ENCODE results near the gene HOXB5. TPM values are rescaled to one million over a fixed set of nuclear protein-coding genes. Genes with fewer than 3 reads are reported as not detected.

HOXB5 gene
- total RNA-seq = not detected in 2 replicates

DNA sequence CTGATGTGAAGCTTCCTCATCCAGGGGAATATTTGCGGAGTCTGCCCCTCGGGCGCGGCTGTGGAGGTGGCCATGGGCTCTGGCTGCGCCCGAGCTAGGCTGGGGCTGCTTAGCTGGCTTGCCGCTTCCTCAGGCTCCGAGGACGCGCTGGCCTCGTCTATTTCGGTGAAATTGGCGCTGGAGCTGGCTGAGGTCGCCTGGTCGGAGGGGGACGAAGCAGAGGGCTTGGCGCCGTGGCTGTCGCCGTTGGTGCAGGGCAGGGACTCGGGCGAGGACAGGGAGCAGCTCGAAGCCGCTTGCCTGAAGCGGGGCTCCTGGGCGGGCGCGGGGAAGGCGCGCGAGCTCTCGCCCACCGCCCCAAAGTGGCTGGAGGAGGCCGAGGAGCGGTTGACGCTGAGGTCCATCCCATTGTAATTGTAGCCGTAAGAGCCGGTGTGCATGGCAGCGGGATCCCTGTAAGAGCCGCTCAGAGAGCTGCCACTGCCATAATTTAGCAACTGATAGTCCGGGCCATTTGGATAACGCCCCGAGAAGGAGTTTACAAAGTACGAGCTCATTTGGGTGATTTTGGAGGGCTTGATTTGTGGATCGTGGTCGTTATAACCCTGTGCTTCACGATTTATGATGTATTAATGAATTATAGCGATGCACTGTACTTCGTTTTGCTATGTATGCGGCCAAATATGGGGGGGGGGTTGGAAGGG, at the start of gene HOXB5:
HOXB5 (minus strand) TSS at position 654 of the 704 bp plus-strand sequence; CDS start at position 557, 97 bp downstream.
- Mint-ChIP-seq H3K4me1 (peaks cover 41% of the 10 kb centered on the region), H3K27me3 (peaks cover 86% of the 10 kb centered on the region), H3K4me3 (peak within 1 kb of the TSS; percentile 85), H3K27ac (peak within 1 kb of the TSS; percentile 20), H3K36me3 (ENCODE audit: low read depth) (no peaks in the 10 kb centered on the region), H3K9me3 (no peaks in the 10 kb centered on the region)
- intact Hi-C loops (cut with micrococcal nuclease) = loop anchor here (2.0 to 10.0 kb wide), 6 partner anchors 34 to 488 kb away; partner anchors contain the start of genes CBX1, HOXB9 and SNX11
- DNase-seq = peak; percentile 82

- Mint-ChIP-seq H3K4me3 (no peak overlapping the region), H3K27me3 (peaks cover 92% of the 10 kb centered on the region), H3K36me3 (ENCODE audit: low read depth) (peaks cover 2% of the 10 kb centered on the region), H3K9me3 (no peaks in the 10 kb centered on the region), H3K4me1 (peaks cover 21% of the 10 kb centered on the region), H3K27ac (no peak overlapping the region)
- intact Hi-C loops (cut with micrococcal nuclease) = loop anchor here (5.0 kb wide), 1 partner anchor 79 kb away; the partner anchor contains the start of genes PRAC1 and PRAC2
- no peak for DNase-seq
Observed at GRCh38 chr17:48642843-48643696, 49.5 kb upstream of the HOXB5 start.

DNA sequence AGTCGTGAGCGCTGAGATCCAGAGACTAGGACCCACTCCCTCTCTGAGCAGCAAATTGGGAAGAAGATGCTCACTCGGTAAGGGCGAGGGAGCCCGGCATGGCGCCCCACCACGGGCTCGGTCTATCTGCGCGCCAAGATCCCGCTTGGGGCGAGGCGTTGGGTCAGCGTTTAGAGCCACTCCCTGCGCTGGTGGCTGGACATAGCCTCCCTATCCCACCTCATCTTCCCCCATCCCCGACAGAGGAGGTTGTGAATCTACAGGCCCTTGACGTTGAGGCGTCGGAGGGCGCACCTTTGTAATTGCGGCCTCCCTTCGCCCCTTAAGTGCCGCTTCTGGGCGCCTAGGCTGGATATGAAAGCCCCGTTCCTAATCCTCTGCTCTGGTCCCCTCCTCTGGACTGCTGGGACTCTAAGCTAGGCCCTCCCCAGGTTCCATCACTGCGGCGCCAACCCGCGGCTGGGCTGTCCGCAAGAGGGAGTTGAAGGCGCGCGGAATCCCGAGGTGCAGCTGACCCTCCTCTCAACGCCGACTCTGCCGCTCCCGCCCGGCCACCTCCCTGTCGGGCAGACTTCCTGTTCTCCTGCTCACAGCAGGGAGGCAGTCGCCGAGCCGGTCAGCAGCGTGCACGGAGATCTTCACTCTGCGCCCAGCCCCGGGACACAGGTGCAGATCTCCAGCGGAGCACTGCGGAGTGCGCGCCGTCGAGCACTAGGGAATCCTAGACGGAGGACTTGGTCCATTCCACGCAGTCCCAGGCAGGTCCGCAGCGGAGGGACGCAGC, 48.7 kb upstream of the HOXB5 start:
- Mint-ChIP-seq H3K4me3 (no peak overlapping the region), H3K9me3 (no peaks in the 10 kb centered on the region), H3K36me3 (ENCODE audit: low read depth) (peaks cover 2% of the 10 kb centered on the region), H3K27ac (no peak overlapping the region), H3K4me1 (peaks cover 16% of the 10 kb centered on the region), H3K27me3 (peaks cover 94% of the 10 kb centered on the region)
- intact Hi-C loops (cut with micrococcal nuclease) = loop anchor here (5.0 kb wide), 1 partner anchor 80 kb away; the partner anchor contains the start of genes PRAC1 and PRAC2
- DNase-seq = peak; percentile 57

- intact Hi-C loops (cut with micrococcal nuclease) = loop anchor here (2.0 to 5.0 kb wide), 2 partner anchors 25 to 81 kb away; partner anchors contain the start of genes PRAC1 and PRAC2
- peaks cover 96% of the 10 kb centered on the region for H3K27me3 Mint-ChIP-seq
- H3K36me3 Mint-ChIP-seq (ENCODE audit: low read depth) = peaks cover 2% of the 10 kb centered on the region
- peak overlapping the region; percentile 62 for H3K27ac Mint-ChIP-seq
- DNase-seq = no peak
- H3K4me1 Mint-ChIP-seq = peaks cover 12% of the 10 kb centered on the region
- no peaks in the 10 kb centered on the region for H3K9me3 Mint-ChIP-seq
- no peak overlapping the region for H3K4me3 Mint-ChIP-seq
Observed at GRCh38 chr17:48641541-48642058, 48.0 kb upstream of the HOXB5 start.

DNA sequence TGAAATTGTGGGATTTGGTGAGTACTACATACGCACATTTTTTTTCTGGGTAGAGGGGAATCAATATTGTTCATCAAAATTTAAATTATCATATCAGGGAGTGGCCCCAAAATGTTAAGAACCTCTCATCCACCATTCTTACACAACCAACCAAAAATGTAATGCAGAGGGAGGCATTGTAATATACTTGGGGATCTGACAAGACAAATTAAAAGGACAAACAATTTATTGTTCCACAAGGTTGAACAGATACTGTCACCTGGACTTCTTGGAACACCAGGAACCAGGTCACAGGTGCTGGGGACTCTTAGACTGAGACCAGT, 47.2 kb upstream of the HOXB5 start:
- Mint-ChIP-seq H3K4me1 (peaks cover 11% of the 10 kb centered on the region), H3K4me3 (no peak overlapping the region), H3K27me3 (peaks cover 97% of the 10 kb centered on the region), H3K27ac (no peak overlapping the region), H3K36me3 (ENCODE audit: low read depth) (peaks cover 2% of the 10 kb centered on the region), H3K9me3 (no peaks in the 10 kb centered on the region)
- no peak for DNase-seq
- intact Hi-C loops (cut with micrococcal nuclease) = loop anchor here (2.0 to 5.0 kb wide), 2 partner anchors 24 to 81 kb away; partner anchors contain the start of genes PRAC1 and PRAC2

DNA sequence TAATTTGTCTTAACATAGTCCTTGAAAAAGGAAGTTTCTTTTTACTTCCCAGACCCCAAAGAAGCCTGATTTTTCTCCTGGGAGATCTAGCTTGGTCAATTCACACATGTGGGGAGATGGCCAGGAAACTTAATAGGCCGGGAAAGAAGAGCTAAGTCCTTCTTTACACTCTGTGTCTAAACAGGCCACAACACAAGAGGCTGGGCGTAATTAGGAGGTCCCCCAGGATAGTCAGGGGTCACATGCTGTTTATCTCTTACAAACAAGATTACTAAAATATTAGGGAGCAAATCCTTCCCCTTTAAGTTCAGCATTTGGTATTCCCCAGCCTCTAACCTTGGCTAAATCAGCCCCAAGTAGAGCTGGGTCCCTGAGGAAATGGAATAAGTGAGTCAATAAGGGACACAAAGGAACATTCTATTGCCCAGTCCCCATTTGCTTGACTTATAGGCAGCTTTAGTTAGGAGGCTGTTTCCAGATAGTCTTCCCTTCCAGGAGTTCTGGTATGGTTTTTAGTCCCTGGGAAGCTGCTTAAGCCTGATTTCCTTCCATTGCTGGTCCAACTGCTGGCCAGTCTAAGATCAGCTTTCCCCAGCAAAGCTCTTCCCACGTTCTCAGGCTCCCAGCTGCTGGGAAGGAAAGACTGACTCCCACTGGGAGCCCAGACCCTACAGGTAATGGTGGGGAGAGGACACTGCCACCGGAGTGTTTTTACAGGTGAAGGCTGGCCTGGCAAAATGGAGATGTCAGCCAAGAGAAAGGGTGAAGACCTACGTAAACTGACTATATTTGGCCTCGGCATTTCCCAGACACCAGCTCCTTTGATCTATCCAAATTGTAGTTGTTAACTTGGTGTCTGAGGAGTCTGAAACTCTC, 46.6 kb upstream of the HOXB5 start:
- Mint-ChIP-seq H3K27ac (no peak overlapping the region), H3K27me3 (peaks cover 97% of the 10 kb centered on the region), H3K36me3 (ENCODE audit: low read depth) (peaks cover 2% of the 10 kb centered on the region), H3K9me3 (no peaks in the 10 kb centered on the region), H3K4me3 (no peak overlapping the region), H3K4me1 (peaks cover 8% of the 10 kb centered on the region)
- no peak for DNase-seq
- intact Hi-C loops (cut with micrococcal nuclease) = loop anchor here (2.0 to 5.0 kb wide), 2 partner anchors 23 to 82 kb away; partner anchors contain the start of genes PRAC1 and PRAC2

DNA sequence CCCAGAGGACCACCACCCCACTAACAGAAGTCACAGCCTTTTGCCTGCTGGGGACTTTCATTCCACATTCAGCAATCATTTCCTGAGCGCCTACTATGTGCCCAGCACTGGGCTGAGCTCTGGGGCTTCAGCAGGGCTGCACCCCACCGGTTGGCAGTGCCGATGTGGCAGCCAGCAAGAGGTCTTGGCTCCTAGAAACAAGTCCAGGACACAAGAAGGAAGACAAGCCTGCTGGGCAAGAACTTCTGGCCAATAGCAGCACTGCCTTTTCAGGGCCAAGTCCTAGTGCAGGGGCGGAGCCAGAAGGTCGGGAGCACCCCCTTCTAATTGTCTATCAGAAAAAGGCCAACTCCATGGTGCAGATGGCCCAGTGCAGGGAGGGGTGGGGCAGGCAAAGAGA, 45.6 kb upstream of the HOXB5 start:
- peaks cover 97% of the 10 kb centered on the region for H3K27me3 Mint-ChIP-seq
- intact Hi-C loops (cut with micrococcal nuclease) = no loop called here
- H3K4me3 Mint-ChIP-seq = no peak overlapping the region
- DNase-seq = no peak
- peaks cover 2% of the 10 kb centered on the region for H3K36me3 Mint-ChIP-seq (ENCODE audit: low read depth)
- H3K9me3 Mint-ChIP-seq = no peaks in the 10 kb centered on the region
- peaks cover 9% of the 10 kb centered on the region for H3K4me1 Mint-ChIP-seq
- no peak overlapping the region for H3K27ac Mint-ChIP-seq

DNA sequence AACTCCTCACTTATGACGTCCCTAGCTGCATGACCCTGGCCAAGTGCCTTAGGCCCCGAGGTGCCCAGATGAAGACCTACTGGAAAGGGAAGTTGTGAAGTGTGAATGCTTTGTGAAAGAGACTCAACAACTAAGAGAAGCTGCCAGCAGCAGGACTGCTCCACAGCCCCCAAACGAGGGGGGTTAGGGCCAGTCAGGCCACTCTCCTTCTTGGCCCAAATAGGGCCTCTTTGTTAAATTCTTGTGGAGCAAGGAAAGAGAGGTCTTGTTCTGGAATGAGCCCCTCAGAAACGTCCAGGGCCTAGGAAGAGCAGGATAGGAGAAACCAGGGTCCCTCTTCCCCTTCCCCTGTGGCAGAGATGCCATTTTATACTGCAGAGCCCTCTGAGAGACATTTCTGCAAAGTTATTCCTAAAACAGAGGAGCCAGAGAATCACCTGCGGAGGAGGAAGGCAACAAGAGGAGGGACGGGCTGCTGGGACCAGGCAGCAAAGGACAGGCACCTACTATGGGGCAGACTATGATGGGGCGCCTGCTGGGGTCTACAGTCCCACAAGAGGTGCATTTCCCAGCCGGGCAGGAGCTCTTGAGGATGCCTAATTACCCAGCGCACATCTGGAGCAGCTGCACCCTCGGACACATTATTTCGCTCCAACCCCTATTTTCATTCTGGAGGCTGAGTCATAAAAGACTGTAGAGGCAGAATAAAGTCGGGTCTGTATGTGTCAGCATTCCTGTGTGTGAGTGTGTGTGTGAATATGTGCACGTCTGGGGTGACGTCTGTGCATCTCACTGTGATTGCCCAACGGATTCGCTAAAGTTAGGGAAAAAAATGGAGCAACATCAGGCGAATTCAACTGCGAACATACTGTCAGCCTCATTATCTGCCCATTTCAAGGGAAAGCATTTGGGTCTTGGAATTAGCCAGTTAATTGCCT, 44.0 kb upstream of the HOXB5 start:
- intact Hi-C loops (cut with micrococcal nuclease) = no loop called here
- Mint-ChIP-seq H3K27ac (no peak overlapping the region), H3K36me3 (ENCODE audit: low read depth) (peaks cover 2% of the 10 kb centered on the region), H3K9me3 (no peaks in the 10 kb centered on the region), H3K4me3 (no peak overlapping the region), H3K4me1 (peaks cover 11% of the 10 kb centered on the region), H3K27me3 (peaks cover 94% of the 10 kb centered on the region)
- no peak for DNase-seq

- Mint-ChIP-seq H3K27me3 (peaks cover 92% of the 10 kb centered on the region), H3K9me3 (no peaks in the 10 kb centered on the region), H3K36me3 (ENCODE audit: low read depth) (no peaks in the 10 kb centered on the region), H3K4me3 (no peak overlapping the region), H3K4me1 (peaks cover 8% of the 10 kb centered on the region), H3K27ac (no peak overlapping the region)
- intact Hi-C loops (cut with micrococcal nuclease) = loop anchor here (1.0 kb wide), 1 partner anchor 10 kb away; the partner anchor contains the start of gene HOXB9
- peak; percentile 91 for DNase-seq
Observed at GRCh38 chr17:48636177-48637018, 42.8 kb upstream of the HOXB5 start.

DNA sequence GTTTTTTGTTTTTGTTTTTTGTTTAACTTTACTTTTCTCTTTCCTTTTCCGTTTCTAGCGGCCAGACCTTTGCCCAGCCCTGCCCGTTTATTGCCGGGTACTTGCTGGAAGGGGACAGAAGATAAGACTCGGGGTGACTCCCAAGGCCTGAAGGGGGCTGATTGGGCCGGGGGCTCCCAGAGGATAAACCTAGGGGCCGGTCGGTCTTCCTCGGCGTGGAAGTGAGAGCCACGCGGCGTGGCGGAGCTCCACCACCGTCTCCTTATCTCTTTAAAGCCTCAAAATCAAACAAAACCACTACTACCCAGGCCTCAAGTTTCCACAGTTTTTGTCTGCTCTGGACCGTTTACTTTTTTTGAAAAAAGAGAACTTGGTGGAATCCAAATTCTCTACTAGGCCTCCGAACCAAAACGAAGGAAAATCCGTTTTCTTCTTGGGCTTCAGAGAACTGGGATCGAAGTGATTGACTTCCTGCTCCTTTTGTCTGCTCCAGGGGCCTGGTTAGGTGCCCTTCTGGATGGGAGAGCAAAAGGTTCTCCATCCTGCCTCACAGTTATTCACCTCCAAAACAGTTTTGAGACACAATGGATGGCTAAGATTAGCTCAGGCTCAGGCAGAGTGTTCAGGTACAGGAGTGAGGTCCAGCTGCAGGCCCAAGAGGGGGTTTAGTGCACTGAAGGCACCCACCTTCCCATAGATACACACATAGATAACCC, 41.1 kb upstream of the HOXB5 start:
- no peak for DNase-seq
- H3K36me3 Mint-ChIP-seq (ENCODE audit: low read depth) = no peaks in the 10 kb centered on the region
- H3K27ac Mint-ChIP-seq = no peak overlapping the region
- peaks cover 89% of the 10 kb centered on the region for H3K27me3 Mint-ChIP-seq
- H3K4me1 Mint-ChIP-seq = peaks cover 6% of the 10 kb centered on the region
- intact Hi-C loops (cut with micrococcal nuclease) = no loop called here
- H3K4me3 Mint-ChIP-seq = peak overlapping the region; percentile 47
- H3K9me3 Mint-ChIP-seq = no peaks in the 10 kb centered on the region

DNA sequence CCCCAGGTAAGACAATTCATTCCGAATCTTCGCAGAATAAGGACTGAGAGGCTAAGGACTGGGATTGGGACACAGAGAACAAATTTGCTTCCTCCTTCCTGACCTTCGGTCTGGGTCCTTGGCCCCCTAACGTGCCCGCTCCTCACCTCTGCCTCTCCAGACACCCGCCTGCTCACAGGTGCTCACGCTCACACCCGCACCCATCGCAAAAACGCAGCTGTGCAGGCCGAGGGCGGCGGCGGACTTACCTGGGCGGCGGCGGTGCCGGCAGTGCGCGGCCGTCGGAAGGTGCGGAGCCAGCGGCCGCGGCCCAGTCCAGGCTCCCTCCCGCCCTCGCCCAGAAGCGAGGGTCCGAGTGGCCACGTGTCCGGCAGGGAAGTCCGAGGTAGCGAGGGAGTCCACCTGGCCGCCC, 39.7 kb upstream of the HOXB5 start:
- no peak for DNase-seq

More for the DNA sequence above, 39.7 kb upstream of the HOXB5 start:
- Mint-ChIP-seq H3K36me3 (ENCODE audit: low read depth) (no peaks in the 10 kb centered on the region), H3K27ac (no peak overlapping the region), H3K4me3 (no peak overlapping the region), H3K4me1 (peaks cover 6% of the 10 kb centered on the region), H3K9me3 (no peaks in the 10 kb centered on the region), H3K27me3 (peaks cover 89% of the 10 kb centered on the region)
- intact Hi-C loops (cut with micrococcal nuclease) = no loop called here
